ENCODE results near the gene FKBP5.
A peak's percentile ranks its signal among the peaks of the same experiment; 100 is the strongest.

Gene FKBP5

GRCh38 chr6:35719404-35719829, 30.7 kb upstream of the FKBP5 start:
- peak overlapping the region; percentile 42 for H3K4me3 ChIP-seq (ENCODE audit: low read depth, low read length)
- in situ Hi-C loops (cut with HindIII; ENCODE audit: low pct_ligation_motif_present, low sequenced_read_pairs): no loop called here
- peak overlapping the region; percentile 4 for H3K27ac ChIP-seq
- H3K27me3 ChIP-seq (replicated peaks): no peaks in the 10 kb centered on the region
- no peak for TF ChIP-seq CTCF (IDR thresholded peaks at IDR 0.05; ENCODE audit: low read depth, low read length, missing control alignments)
- DNase-seq: no peak
- H3K36me3 ChIP-seq (replicated peaks): no peaks in the 10 kb centered on the region

GRCh38 chr6:35718911-35719381, 30.2 kb upstream of the FKBP5 start:
- Histone ChIP-seq H3K36me3 (replicated peaks) (no peaks in the 10 kb centered on the region), H3K27me3 (replicated peaks) (no peaks in the 10 kb centered on the region), H3K4me3 (ENCODE audit: low read depth, low read length) (no peak overlapping the region), H3K27ac (no peak overlapping the region)
- TF ChIP-seq CTCF (IDR thresholded peaks at IDR 0.05; ENCODE audit: low read depth, low read length, missing control alignments): no peak
- in situ Hi-C loops (cut with HindIII; ENCODE audit: low pct_ligation_motif_present, low sequenced_read_pairs): no loop called here
- no peak for DNase-seq

GRCh38 chr6:35718375-35718736, 29.6 kb upstream of the FKBP5 start:
- Histone ChIP-seq H3K4me3 (ENCODE audit: low read depth, low read length) (no peak overlapping the region), H3K27me3 (replicated peaks) (no peaks in the 10 kb centered on the region), H3K36me3 (replicated peaks) (no peaks in the 10 kb centered on the region), H3K27ac (no peak overlapping the region)
- DNase-seq: no peak
- TF ChIP-seq CTCF (IDR thresholded peaks at IDR 0.05; ENCODE audit: low read depth, low read length, missing control alignments): no peak
- in situ Hi-C loops (cut with HindIII; ENCODE audit: low pct_ligation_motif_present, low sequenced_read_pairs): no loop called here

GRCh38 chr6:35717449-35718374, 29.0 kb upstream of the FKBP5 start:
- no peak for DNase-seq

GRCh38 chr6:35716798-35717197, 28.1 kb upstream of the FKBP5 start:
- Histone ChIP-seq H3K27ac (no peak overlapping the region), H3K4me3 (ENCODE audit: low read depth, low read length) (no peak overlapping the region), H3K36me3 (replicated peaks) (no peaks in the 10 kb centered on the region), H3K27me3 (replicated peaks) (no peaks in the 10 kb centered on the region)
- in situ Hi-C loops (cut with HindIII; ENCODE audit: low pct_ligation_motif_present, low sequenced_read_pairs): no loop called here
- no peak for DNase-seq
- no peak for TF ChIP-seq CTCF (IDR thresholded peaks at IDR 0.05; ENCODE audit: low read depth, low read length, missing control alignments)

More at GRCh38 chr6:35717449-35718374, 29.0 kb upstream of the FKBP5 start:
- Histone ChIP-seq H3K36me3 (replicated peaks) (no peaks in the 10 kb centered on the region), H3K27ac (no peak overlapping the region), H3K27me3 (replicated peaks) (no peaks in the 10 kb centered on the region), H3K4me3 (ENCODE audit: low read depth, low read length) (no peak overlapping the region)
- TF ChIP-seq CTCF (IDR thresholded peaks at IDR 0.05; ENCODE audit: low read depth, low read length, missing control alignments): no peak
- in situ Hi-C loops (cut with HindIII; ENCODE audit: low pct_ligation_motif_present, low sequenced_read_pairs): no loop called here
